H9 (cell line): ENCODE results near the gene GET4. TPM values are rescaled to one million over a fixed set of nuclear protein-coding genes. Genes with fewer than 3 reads are reported as not detected.

Experiments
- DNase-seq: peaks from one replicate; pipeline ENCODE4 v3.0.0-alpha.2; 2017
- H2AFZ ChIP-seq: one replicate; pipeline ENCODE4 v1.6.1; 2013; ENCODE audit warnings: mild to moderate bottlenecking, low read length, control low read depth, moderate library complexity
- H2AK5ac ChIP-seq: 2 replicates; pipeline ENCODE4 v1.6.1; 2013; ENCODE audit warnings: low read length, control low read depth, mixed read lengths; ENCODE audit not compliant: insufficient read length
- H2BK120ac ChIP-seq: one replicate; pipeline ENCODE4 v1.6.1; 2013; ENCODE audit warnings: low read depth, mild to moderate bottlenecking, low read length, control low read depth, inconsistent platforms; ENCODE audit not compliant: poor library complexity, severe bottlenecking
- H2BK12ac ChIP-seq: 2 replicates; pipeline ENCODE4 v1.6.1; 2013; ENCODE audit warnings: low read length, control low read depth, mixed read lengths, low read depth; ENCODE audit not compliant: insufficient read length
- H2BK15ac ChIP-seq: 2 replicates; pipeline ENCODE4 v1.6.1; 2013; ENCODE audit warnings: low read depth, low read length, control low read depth
- H2BK20ac ChIP-seq: one replicate; pipeline ENCODE4 v1.6.1; 2013; ENCODE audit warnings: low read depth, mild to moderate bottlenecking, low read length, control low read depth, inconsistent platforms; ENCODE audit not compliant: poor library complexity, severe bottlenecking
- H2BK5ac ChIP-seq: 2 replicates; pipeline ENCODE4 v1.6.1; 2013; ENCODE audit warnings: low read length, control low read depth, mixed read lengths; ENCODE audit not compliant: insufficient read length
- H3K14ac ChIP-seq: 2 replicates; pipeline ENCODE4 v1.6.1; 2013; ENCODE audit warnings: low read length, control low read depth; ENCODE audit not compliant: insufficient read depth
- H3K18ac ChIP-seq: 2 replicates; pipeline ENCODE4 v1.6.1; 2013; ENCODE audit warnings: low read depth, mild to moderate bottlenecking, mixed read lengths, low read length, control low read depth; ENCODE audit not compliant: insufficient read length
- H3K23ac ChIP-seq: 2 replicates; pipeline ENCODE4 v1.6.1; 2013; ENCODE audit warnings: low read length, control low read depth, mixed read lengths, low read depth; ENCODE audit not compliant: insufficient read length
- H3K23me2 ChIP-seq: 2 replicates; pipeline ENCODE4 v1.6.1; 2013; ENCODE audit warnings: low read depth, mild to moderate bottlenecking, mixed read lengths, low read length, control low read depth; ENCODE audit not compliant: insufficient read length, poor library complexity, severe bottlenecking
- H3K27ac ChIP-seq: 2 replicates; pipeline ENCODE4 v1.5.1; 2013; ENCODE audit warnings: low read length, control low read depth, mixed read lengths, low read depth; ENCODE audit not compliant: insufficient read length
- H3K27me3 ChIP-seq: 2 replicates; pipeline ENCODE4 v1.6.1; 2013; ENCODE audit warnings: low read length, control low read depth, inconsistent platforms; ENCODE audit not compliant: insufficient read depth
- H3K4ac ChIP-seq: 2 replicates; pipeline ENCODE4 v1.6.1; 2013; ENCODE audit warnings: low read depth, mild to moderate bottlenecking, control low read depth, inconsistent platforms, low read length, moderate library complexity
- H3K4me1 ChIP-seq: 2 replicates; pipeline ENCODE4 v1.6.1; 2013; ENCODE audit warnings: low read length, control low read depth, inconsistent platforms; ENCODE audit not compliant: insufficient read depth
- H3K4me2 ChIP-seq: 2 replicates; pipeline ENCODE4 v1.6.1; 2013; ENCODE audit warnings: low read length, control low read depth, mixed read lengths; ENCODE audit not compliant: insufficient read length, insufficient read depth
- H3K56ac ChIP-seq: 2 replicates; pipeline ENCODE4 v1.6.1; 2013; ENCODE audit warnings: low read depth, mild to moderate bottlenecking, mixed read lengths, low read length, control low read depth; ENCODE audit not compliant: insufficient read length
- H3K79me1 ChIP-seq: 2 replicates; pipeline ENCODE4 v1.6.1; 2013; ENCODE audit warnings: low read depth, mild to moderate bottlenecking, moderate library complexity, low read length, control low read depth, inconsistent platforms; ENCODE audit not compliant: insufficient read depth, poor library complexity, severe bottlenecking
- H3K79me2 ChIP-seq: 2 replicates; pipeline ENCODE4 v1.6.1; 2013; ENCODE audit warnings: low read length, control low read depth, inconsistent platforms; ENCODE audit not compliant: insufficient read depth
- H3K9ac ChIP-seq: 2 replicates; pipeline ENCODE4 v1.6.1; 2013; ENCODE audit warnings: low read length, control low read depth, mixed read lengths; ENCODE audit not compliant: insufficient read length; ENCODE audit errors: extremely low read depth
- H3K9me3 ChIP-seq: one replicate; pipeline ENCODE4 v1.6.1; 2013; ENCODE audit warnings: low read depth, low read length, inconsistent platforms; ENCODE audit not compliant: control insufficient read depth
- H3T11ph ChIP-seq: one replicate; pipeline ENCODE4 v1.6.1; 2013; ENCODE audit warnings: mild to moderate bottlenecking, low read length, control low read depth, inconsistent platforms
- H4K20me1 ChIP-seq: one replicate; pipeline ENCODE4 v1.6.1; 2013; ENCODE audit not compliant: control insufficient read depth, insufficient read length, insufficient read depth
- H4K5ac ChIP-seq: 2 replicates; pipeline ENCODE4 v1.6.1; 2013; ENCODE audit warnings: low read depth, mild to moderate bottlenecking, mixed read lengths, low read length, control low read depth; ENCODE audit not compliant: insufficient read length
- H4K8ac ChIP-seq: replicated peaks from 2 replicates; pipeline ENCODE4 v1.6.1; 2013; ENCODE audit warnings: low read length, control low read depth, mixed read lengths, low read depth; ENCODE audit not compliant: insufficient read length
- H4K91ac ChIP-seq: 2 replicates; pipeline ENCODE4 v1.6.1; 2013; ENCODE audit warnings: low read depth, mild to moderate bottlenecking, moderate library complexity, mixed read lengths, low read length, control low read depth; ENCODE audit not compliant: insufficient read length
- H3K27ac Mint-ChIP-seq, 3 experiments: 2 replicates in 2 of 3; 3 replicates in 1 of 3; pipeline ENCODE4 v1.8.0; 2020 to 2021; ENCODE audit warnings: mixed read lengths in 3 of 3, mild to moderate bottlenecking in 1 of 3, moderate library complexity in 1 of 3
- H3K27me3 Mint-ChIP-seq: 2 replicates; pipeline ENCODE4 v1.8.0; 2021; ENCODE audit warnings: low read depth, mild to moderate bottlenecking, moderate library complexity, mixed read lengths
- H3K36me3 Mint-ChIP-seq, 3 experiments: 2 replicates in 2 of 3; 3 replicates in 1 of 3; pipeline ENCODE4 v1.8.0; 2020 to 2021; ENCODE audit warnings: low read depth in 3 of 3, mixed read lengths in 3 of 3; ENCODE audit not compliant: insufficient read depth in 1 of 3
- H3K4me1 Mint-ChIP-seq, 2 experiments: 2 replicates each; pipeline ENCODE4 v1.8.0; 2020; ENCODE audit warnings: mixed read lengths in 2 of 2
- H3K4me3 Mint-ChIP-seq, 2 experiments: 2 replicates in 1 of 2; 3 replicates in 1 of 2; pipeline ENCODE4 v1.8.0; 2020 to 2021; ENCODE audit warnings: mild to moderate bottlenecking in 2 of 2, mixed read lengths in 2 of 2, moderate library complexity in 1 of 2
- H3K9me3 Mint-ChIP-seq, 2 experiments: 2 replicates in 1 of 2; 3 replicates in 1 of 2; pipeline ENCODE4 v1.8.0; 2020; ENCODE audit warnings: mild to moderate bottlenecking in 2 of 2, mixed read lengths in 2 of 2, moderate library complexity in 1 of 2
- CTCF ChIP-seq: fragments of 200-600 bp; sonication (generic); conservative IDR thresholded peaks from 3 replicates; pipeline ENCODE4 v1.8.0; 2021; ENCODE audit warnings: antibody characterized with exemption, mild to moderate bottlenecking
- WGBS: extraction: QIAGEN DNeasy Blood & Tissue Kit; methylation state at CpG from one replicate; pipeline ENCODE4 v1.1.7; 2013; ENCODE audit warnings: missing lambda C conversion rate, low lambda C conversion rate, mixed read lengths; ENCODE audit not compliant: insufficient read length; ENCODE audit errors: extremely low coverage; 5-methylcytosine and 5-hydroxymethylcytosine counted together
- total RNA-seq: library from RNA; stranded (reverse); gene quantifications from 2 replicates; pipeline ENCODE4 v1.2.1, GENCODE V29; 2021

GET4 gene
- total RNA-seq, 1 experiment from 2014 or later = 70.2 TPM

GRCh38 chr7:911791-912480 is 35.6 kb downstream of the GET4 start:
- Mint-ChIP-seq H3K9me3 (no peaks in the 10 kb centered on the region), H3K36me3 (no peaks in the 10 kb centered on the region), H3K4me3 (no peak overlapping the region), H3K27me3 (peaks cover 14% of the 10 kb centered on the region), H3K27ac (no peak overlapping the region), H3K4me1 (peaks cover 0 to 5% of the 10 kb centered on the region in 2 experiments; a peak in 1 of 4 replicates)
- Histone ChIP-seq H3K4me2 (no peak overlapping the region), H2BK20ac (no peak overlapping the region), H3K4me1 (no peaks in the 10 kb centered on the region; the same call in 1 of the 2 replicates), H3K79me1 (no peaks in the 10 kb centered on the region), H3T11ph (no peak overlapping the region), H2BK15ac (no peak overlapping the region), H4K8ac (no peak overlapping the region), H3K27me3 (no peaks in the 10 kb centered on the region), H2BK12ac (no peak overlapping the region), H4K20me1 (no peaks in the 10 kb centered on the region), H2AK5ac (no peak overlapping the region), H3K9me3 (no peaks in the 10 kb centered on the region), H3K56ac (no peak overlapping the region), H3K18ac (no peak overlapping the region), H2AFZ (no peak overlapping the region), H3K14ac (no peak overlapping the region; the same call in 1 of the 2 replicates), H3K79me2 (no peaks in the 10 kb centered on the region), H2BK120ac (no peak overlapping the region), H3K23ac (no peak overlapping the region), H3K4ac (no peak overlapping the region), H3K27ac (no peak overlapping the region), H4K91ac (no peak overlapping the region), H2BK5ac (no peak overlapping the region), H4K5ac (no peak overlapping the region), H3K9ac (no peak overlapping the region), H3K23me2 (peaks cover 3% of the 10 kb centered on the region)
- WGBS = no CpG with 5 or more reads among the region's 41 CpGs
- no peak for TF ChIP-seq CTCF
- DNase-seq = no peak
